ENCODE measurements around the gene IQCK.

- TF ChIP-seq EZH2 (IDR thresholded peaks at IDR 0.05; ENCODE audit: borderline replicate concordance) = no peak
- TF ChIP-seq, protein P1, sequence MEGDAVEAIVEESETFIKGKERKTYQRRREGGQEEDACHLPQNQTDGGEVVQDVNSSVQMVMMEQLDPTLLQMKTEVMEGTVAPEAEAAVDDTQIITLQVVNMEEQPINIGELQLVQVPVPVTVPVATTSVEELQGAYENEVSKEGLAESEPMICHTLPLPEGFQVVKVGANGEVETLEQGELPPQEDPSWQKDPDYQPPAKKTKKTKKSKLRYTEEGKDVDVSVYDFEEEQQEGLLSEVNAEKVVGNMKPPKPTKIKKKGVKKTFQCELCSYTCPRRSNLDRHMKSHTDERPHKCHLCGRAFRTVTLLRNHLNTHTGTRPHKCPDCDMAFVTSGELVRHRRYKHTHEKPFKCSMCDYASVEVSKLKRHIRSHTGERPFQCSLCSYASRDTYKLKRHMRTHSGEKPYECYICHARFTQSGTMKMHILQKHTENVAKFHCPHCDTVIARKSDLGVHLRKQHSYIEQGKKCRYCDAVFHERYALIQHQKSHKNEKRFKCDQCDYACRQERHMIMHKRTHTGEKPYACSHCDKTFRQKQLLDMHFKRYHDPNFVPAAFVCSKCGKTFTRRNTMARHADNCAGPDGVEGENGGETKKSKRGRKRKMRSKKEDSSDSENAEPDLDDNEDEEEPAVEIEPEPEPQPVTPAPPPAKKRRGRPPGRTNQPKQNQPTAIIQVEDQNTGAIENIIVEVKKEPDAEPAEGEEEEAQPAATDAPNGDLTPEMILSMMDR (IDR thresholded peaks at IDR 0.05; ENCODE audit: poor library complexity) = no peak
- no peak for TF ChIP-seq EZH2phosphoT487 (IDR thresholded peaks at IDR 0.05; ENCODE audit: low read depth, severe bottlenecking, unreplicated experiment)
Measured at GRCh38 chr16:19853132-19853741, 135.2 kb downstream of the IQCK start.

Measured in hepatocyte (in vitro differentiated cells).